ENCODE results near the gene HOMER3. TPM values are rescaled to one million over a fixed set of nuclear protein-coding genes. Genes with fewer than 3 reads are reported as not detected.

The HOMER3 gene
- total and polyA plus RNA-seq, 9 of the 15 experiments (the other 6 are each of a cell fraction or from before 2014, with no cell fraction given), result 1.3 to 5.1 (median 3.7) TPM; not detected in 2

DNA sequence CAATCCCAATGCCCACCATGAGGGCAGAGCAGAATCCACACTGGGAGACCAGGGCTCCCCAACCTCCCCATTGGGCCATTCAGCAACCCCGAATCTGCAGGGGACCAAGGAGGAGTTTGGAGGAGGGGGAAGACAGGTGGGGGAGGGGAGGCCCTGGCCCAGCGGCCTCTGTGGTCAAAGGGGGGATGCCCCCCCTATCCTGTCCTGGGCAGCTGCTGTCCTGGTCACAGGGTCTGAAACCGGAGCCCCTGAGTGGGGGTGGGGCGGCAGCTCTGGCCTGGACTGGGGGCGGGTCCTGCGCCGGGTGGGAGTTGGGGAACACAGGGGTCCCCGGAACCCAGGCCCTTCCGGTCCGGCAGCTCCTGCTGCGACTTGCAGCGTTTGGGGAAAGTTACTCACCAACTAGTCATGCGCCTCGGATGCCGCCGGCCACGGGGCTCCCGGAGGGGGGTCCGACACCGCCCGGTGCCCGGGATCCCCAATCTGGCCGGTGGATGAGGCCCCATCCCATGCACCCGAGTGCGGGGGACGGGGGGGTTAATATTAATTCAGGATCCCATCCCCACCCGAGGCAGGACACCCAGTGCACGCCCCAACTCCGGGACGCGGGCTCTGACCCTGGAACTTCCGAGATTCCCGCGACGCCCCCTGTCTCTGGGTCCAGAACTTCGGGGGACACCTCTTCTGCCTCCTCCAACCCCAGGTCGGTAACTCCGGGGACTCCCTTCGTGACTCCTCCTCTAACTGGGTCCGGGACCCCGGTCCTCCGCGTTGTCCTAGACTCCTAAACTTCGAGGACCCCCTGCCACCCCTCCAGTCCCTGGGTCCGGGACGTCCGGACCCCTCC is 872 bp downstream of the HOMER3 start:
- POLR2A ChIA-PET, result interaction anchor here (0.6 to 1.0 kb wide), 3 partner anchors 9 to 127 kb away, joined by 3 to 4 read pairs (median 3); no protein-coding TSS in a partner anchor
- H2AFZ ChIP-seq (ENCODE audit: low read depth, low read length), result peak overlapping the region; percentile 81
- TF ChIP-seq, protein P1, sequence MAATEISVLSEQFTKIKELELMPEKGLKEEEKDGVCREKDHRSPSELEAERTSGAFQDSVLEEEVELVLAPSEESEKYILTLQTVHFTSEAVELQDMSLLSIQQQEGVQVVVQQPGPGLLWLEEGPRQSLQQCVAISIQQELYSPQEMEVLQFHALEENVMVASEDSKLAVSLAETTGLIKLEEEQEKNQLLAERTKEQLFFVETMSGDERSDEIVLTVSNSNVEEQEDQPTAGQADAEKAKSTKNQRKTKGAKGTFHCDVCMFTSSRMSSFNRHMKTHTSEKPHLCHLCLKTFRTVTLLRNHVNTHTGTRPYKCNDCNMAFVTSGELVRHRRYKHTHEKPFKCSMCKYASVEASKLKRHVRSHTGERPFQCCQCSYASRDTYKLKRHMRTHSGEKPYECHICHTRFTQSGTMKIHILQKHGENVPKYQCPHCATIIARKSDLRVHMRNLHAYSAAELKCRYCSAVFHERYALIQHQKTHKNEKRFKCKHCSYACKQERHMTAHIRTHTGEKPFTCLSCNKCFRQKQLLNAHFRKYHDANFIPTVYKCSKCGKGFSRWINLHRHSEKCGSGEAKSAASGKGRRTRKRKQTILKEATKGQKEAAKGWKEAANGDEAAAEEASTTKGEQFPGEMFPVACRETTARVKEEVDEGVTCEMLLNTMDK (IDR thresholded peaks at IDR 0.05; ENCODE audit: borderline replicate concordance, insufficient read depth, low read depth, low read length, poor library complexity, severe bottlenecking), result no peak
- no peak for TF ChIP-seq RBM39 (optimal IDR thresholded peaks at IDR 0.05; ENCODE audit: low read depth, low read length)
- TF ChIP-seq, protein P2, sequence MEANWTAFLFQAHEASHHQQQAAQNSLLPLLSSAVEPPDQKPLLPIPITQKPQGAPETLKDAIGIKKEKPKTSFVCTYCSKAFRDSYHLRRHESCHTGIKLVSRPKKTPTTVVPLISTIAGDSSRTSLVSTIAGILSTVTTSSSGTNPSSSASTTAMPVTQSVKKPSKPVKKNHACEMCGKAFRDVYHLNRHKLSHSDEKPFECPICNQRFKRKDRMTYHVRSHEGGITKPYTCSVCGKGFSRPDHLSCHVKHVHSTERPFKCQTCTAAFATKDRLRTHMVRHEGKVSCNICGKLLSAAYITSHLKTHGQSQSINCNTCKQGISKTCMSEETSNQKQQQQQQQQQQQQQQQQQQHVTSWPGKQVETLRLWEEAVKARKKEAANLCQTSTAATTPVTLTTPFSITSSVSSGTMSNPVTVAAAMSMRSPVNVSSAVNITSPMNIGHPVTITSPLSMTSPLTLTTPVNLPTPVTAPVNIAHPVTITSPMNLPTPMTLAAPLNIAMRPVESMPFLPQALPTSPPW (CRISPR knock-in tag; IDR thresholded peaks at IDR 0.05), result peak; percentile 58
- TF ChIP-seq, protein P3, sequence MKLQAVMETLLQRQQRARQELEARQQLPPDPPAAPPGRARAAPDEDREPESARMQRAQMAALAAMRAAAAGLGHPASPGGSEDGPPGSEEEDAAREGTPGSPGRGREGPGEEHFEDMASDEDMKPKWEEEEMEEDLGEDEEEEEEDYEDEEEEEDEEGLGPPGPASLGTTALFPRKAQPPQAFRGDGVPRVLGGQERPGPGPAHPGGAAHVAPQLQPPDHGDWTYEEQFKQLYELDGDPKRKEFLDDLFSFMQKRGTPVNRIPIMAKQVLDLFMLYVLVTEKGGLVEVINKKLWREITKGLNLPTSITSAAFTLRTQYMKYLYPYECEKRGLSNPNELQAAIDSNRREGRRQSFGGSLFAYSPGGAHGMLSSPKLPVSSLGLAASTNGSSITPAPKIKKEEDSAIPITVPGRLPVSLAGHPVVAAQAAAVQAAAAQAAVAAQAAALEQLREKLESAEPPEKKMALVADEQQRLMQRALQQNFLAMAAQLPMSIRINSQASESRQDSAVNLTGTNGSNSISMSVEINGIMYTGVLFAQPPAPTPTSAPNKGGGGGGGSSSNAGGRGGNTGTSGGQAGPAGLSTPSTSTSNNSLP (IDR thresholded peaks at IDR 0.05; ENCODE audit: borderline replicate concordance, low read depth, low read length), result no peak
- TF ChIP-seq PHF21A (IDR thresholded peaks at IDR 0.05; ENCODE audit: borderline replicate concordance, low read depth), result 0 out of 2 replicates have a peak, but pooled peaks have one; percentile 33
- TF ChIP-seq, protein P4, sequence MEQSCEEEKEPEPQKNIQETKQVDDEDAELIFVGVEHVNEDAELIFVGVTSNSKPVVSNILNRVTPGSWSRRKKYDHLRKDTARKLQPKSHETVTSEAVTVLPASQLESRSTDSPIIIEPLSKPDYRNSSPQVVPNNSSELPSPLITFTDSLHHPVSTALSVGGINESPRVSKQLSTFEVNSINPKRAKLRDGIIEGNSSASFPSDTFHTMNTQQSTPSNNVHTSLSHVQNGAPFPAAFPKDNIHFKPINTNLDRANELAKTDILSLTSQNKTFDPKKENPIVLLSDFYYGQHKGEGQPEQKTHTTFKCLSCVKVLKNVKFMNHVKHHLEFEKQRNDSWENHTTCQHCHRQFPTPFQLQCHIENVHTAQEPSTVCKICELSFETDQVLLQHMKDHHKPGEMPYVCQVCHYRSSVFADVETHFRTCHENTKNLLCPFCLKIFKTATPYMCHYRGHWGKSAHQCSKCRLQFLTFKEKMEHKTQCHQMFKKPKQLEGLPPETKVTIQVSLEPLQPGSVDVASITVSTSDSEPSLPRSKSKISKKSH (CRISPR knock-in tag; IDR thresholded peaks at IDR 0.05), result no peak
- no peak for TF ChIP-seq ZNF23 (CRISPR knock-in tag; IDR thresholded peaks at IDR 0.05)
- TF ChIP-seq PYGO2 (tag; IDR thresholded peaks at IDR 0.05), result no peak
- TF ChIP-seq, protein P5, sequence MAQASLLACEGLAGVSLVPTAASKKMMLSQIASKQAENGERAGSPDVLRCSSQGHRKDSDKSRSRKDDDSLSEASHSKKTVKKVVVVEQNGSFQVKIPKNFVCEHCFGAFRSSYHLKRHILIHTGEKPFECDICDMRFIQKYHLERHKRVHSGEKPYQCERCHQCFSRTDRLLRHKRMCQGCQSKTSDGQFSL (CRISPR knock-in tag; IDR thresholded peaks at IDR 0.05), result no peak
- TF ChIP-seq, protein P5 (tag; IDR thresholded peaks at IDR 0.05), result no peak
- TF ChIP-seq FOSL1 (tag; conservative IDR thresholded peaks at IDR 0.05), result peak; percentile 49

More for the DNA sequence above, 872 bp downstream of the HOMER3 start:
- Histone ChIP-seq H3K79me2 (ENCODE audit: control insufficient read depth, insufficient read depth, low read length) (no peaks in the 10 kb centered on the region), H3K36me3 (ENCODE audit: control insufficient read depth, insufficient read depth, low read length) (no peaks in the 10 kb centered on the region), H3K4me1 (replicated peaks in 1 of 2; ENCODE audit: control insufficient read depth in 2 of 2, insufficient read depth in 2 of 2, low read length in 2 of 2) (peaks cover 3 to 18% of the 10 kb centered on the region in 2 experiments; a peak in 4 of 5 replicates), H3K9me3 (replicated peaks; ENCODE audit: control insufficient read depth, insufficient read depth, low read depth, low read length) (no peaks in the 10 kb centered on the region), H3K9me1 (ENCODE audit: control insufficient read depth, insufficient read depth, low read length) (peaks cover 5% of the 10 kb centered on the region), H3K27ac (ENCODE audit: extremely low read depth, low read depth, low read length) (no peak overlapping the region), H3K4me3 (peak overlapping the region; percentile 38), H3K9ac (ENCODE audit: insufficient read depth in 1 of 2, low read depth in 2 of 2, low read length in 2 of 2) (peak overlapping the region in 1 of 2 experiments; percentile 90; a peak in 3 of 4 replicates), H4K20me1 (replicated peaks; ENCODE audit: control insufficient read depth, insufficient read depth, low read length) (peaks cover 5% of the 10 kb centered on the region; the same call in 1 of the 2 replicates), H3K27me3 (ENCODE audit: control insufficient read depth in 2 of 2, insufficient read depth in 2 of 2, low read length in 2 of 2) (peaks cover 0 to 6% of the 10 kb centered on the region in 2 experiments; a peak in 1 of 5 replicates), H3K4me2 (ENCODE audit: insufficient read depth, low read length) (peak overlapping the region; percentile 53)
- in situ Hi-C loops (cut with MboI), result no loop called here
- FAIRE-seq (no peak), ATAC-seq (no peak), DNase-seq (ENCODE audit: extremely low read depth in 1 of 4, low spot score in 3 of 4) (no peak)
- CTCF ChIA-PET (ENCODE audit: low intra/inter-chr PET ratio), result interaction anchor here (2.0 kb wide), 1 partner anchor 47 kb away, joined by 5 read pairs; no protein-coding TSS in a partner anchor
- intact Hi-C loops (cut with micrococcal nuclease), result loop anchor here (5.0 kb wide), 1 partner anchor 47 kb away; no protein-coding TSS in a partner anchor
- no TSS peak for BruUV-seq (replicated peaks)
- WGBS (ENCODE audit: insufficient coverage, low coverage, missing lambda C conversion rate), result 4% methylated on average over 15 of the region's 47 CpGs
